ENCODE data around the gene TSFM. TPM values are rescaled to one million over a fixed set of nuclear protein-coding genes. Genes with fewer than 3 reads are reported as not detected.

The TSFM gene
- total and polyA plus RNA-seq, 4 donors, result 14.6 to 60.5 (median 38.2) TPM

- TF ChIP-seq YY1 (IDR thresholded peaks at IDR 0.05) (no peak), RXRA (IDR thresholded peaks at IDR 0.05) (no peak), SP1 (IDR thresholded peaks at IDR 0.05) (no peak)
- TF ChIP-seq, protein P1, sequence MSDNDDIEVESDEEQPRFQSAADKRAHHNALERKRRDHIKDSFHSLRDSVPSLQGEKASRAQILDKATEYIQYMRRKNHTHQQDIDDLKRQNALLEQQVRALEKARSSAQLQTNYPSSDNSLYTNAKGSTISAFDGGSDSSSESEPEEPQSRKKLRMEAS (IDR thresholded peaks at IDR 0.05), result no peak
These were observed 43.8 kb upstream of the TSFM start, which contains the start of gene AGAP2 (continued) for GRCh38 chr12:57738661-57739237.

DNA sequence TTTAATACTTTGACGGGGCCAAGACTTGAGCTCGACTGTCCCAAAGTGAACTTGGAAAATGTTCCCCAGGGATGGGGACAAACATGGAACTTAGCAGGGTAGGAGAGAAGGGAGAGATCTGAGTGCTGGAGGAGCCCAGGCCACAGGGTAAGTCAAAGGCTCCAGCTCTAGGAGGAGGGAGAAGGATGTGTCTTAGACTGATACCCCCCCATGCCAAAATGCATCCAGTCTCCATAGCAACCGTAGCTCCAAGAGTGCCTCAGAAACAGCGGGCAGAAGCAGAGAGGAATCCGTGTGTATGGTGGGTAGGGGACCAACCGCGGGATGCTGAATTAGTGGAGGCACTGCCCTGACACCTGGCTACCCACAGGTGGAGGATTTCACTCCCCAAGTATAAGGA lies 43.2 kb upstream of the TSFM start:
- TF ChIP-seq RAD21 (IDR thresholded peaks at IDR 0.05) (no peak), EGR1 (IDR thresholded peaks at IDR 0.05; ENCODE audit: low read depth in 2 of 2) (no peak), HNF4A (conservative IDR thresholded peaks at IDR 0.05) (no peak), HNF4G (IDR thresholded peaks at IDR 0.05) (no peak), FOXA1 (IDR thresholded peaks at IDR 0.05) (no peak), NR2F2 (IDR thresholded peaks at IDR 0.05) (no peak), GABPA (IDR thresholded peaks at IDR 0.05 in 1 of 2, conservative IDR thresholded peaks at IDR 0.05 in 1 of 2) (no peak), RXRA (IDR thresholded peaks at IDR 0.05) (no peak), ZBTB33 (IDR thresholded peaks at IDR 0.05) (no peak), SP1 (IDR thresholded peaks at IDR 0.05) (no peak), JUND (IDR thresholded peaks at IDR 0.05) (no peak), FOXA2 (IDR thresholded peaks at IDR 0.05) (no peak), TAF1 (conservative IDR thresholded peaks at IDR 0.05) (no peak), YY1 (IDR thresholded peaks at IDR 0.05) (no peak)
- TF ChIP-seq, protein P2, sequence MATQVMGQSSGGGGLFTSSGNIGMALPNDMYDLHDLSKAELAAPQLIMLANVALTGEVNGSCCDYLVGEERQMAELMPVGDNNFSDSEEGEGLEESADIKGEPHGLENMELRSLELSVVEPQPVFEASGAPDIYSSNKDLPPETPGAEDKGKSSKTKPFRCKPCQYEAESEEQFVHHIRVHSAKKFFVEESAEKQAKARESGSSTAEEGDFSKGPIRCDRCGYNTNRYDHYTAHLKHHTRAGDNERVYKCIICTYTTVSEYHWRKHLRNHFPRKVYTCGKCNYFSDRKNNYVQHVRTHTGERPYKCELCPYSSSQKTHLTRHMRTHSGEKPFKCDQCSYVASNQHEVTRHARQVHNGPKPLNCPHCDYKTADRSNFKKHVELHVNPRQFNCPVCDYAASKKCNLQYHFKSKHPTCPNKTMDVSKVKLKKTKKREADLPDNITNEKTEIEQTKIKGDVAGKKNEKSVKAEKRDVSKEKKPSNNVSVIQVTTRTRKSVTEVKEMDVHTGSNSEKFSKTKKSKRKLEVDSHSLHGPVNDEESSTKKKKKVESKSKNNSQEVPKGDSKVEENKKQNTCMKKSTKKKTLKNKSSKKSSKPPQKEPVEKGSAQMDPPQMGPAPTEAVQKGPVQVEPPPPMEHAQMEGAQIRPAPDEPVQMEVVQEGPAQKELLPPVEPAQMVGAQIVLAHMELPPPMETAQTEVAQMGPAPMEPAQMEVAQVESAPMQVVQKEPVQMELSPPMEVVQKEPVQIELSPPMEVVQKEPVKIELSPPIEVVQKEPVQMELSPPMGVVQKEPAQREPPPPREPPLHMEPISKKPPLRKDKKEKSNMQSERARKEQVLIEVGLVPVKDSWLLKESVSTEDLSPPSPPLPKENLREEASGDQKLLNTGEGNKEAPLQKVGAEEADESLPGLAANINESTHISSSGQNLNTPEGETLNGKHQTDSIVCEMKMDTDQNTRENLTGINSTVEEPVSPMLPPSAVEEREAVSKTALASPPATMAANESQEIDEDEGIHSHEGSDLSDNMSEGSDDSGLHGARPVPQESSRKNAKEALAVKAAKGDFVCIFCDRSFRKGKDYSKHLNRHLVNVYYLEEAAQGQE (IDR thresholded peaks at IDR 0.05), result no peak
- TF ChIP-seq, protein P3, sequence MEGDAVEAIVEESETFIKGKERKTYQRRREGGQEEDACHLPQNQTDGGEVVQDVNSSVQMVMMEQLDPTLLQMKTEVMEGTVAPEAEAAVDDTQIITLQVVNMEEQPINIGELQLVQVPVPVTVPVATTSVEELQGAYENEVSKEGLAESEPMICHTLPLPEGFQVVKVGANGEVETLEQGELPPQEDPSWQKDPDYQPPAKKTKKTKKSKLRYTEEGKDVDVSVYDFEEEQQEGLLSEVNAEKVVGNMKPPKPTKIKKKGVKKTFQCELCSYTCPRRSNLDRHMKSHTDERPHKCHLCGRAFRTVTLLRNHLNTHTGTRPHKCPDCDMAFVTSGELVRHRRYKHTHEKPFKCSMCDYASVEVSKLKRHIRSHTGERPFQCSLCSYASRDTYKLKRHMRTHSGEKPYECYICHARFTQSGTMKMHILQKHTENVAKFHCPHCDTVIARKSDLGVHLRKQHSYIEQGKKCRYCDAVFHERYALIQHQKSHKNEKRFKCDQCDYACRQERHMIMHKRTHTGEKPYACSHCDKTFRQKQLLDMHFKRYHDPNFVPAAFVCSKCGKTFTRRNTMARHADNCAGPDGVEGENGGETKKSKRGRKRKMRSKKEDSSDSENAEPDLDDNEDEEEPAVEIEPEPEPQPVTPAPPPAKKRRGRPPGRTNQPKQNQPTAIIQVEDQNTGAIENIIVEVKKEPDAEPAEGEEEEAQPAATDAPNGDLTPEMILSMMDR (IDR thresholded peaks at IDR 0.05; ENCODE audit: low read depth, low read length, missing input control), result no peak
- TF ChIP-seq, protein P4, sequence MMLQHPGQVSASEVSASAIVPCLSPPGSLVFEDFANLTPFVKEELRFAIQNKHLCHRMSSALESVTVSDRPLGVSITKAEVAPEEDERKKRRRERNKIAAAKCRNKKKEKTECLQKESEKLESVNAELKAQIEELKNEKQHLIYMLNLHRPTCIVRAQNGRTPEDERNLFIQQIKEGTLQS (IDR thresholded peaks at IDR 0.05), result no peak
- TF ChIP-seq, protein P1 (IDR thresholded peaks at IDR 0.05), result no peak
- WGBS, result 33% methylated on average over 7 of the region's 7 CpGs
- H3K4me1 ChIP-seq (ENCODE audit: control insufficient read depth in 4 of 4, insufficient read depth in 4 of 4, low read length in 3 of 4), result peaks cover 3 to 26% (median 15%) of the 10 kb centered on the region in 4 donors
- no peak overlapping the region for H3K27ac ChIP-seq (ENCODE audit: low read depth in 1 of 2, low read length in 2 of 2)
- H3K9me3 ChIP-seq (ENCODE audit: control insufficient read depth in 4 of 4, low read length in 3 of 4), result no peaks in the 10 kb centered on the region
- DNase-seq (ENCODE audit: low spot score), result no peak
- no peaks in the 10 kb centered on the region for H3K36me3 ChIP-seq (ENCODE audit: control insufficient read depth in 4 of 4, insufficient read depth in 3 of 4, low read depth in 1 of 4, low read length in 3 of 4)
- no peak overlapping the region for H3K9ac ChIP-seq (ENCODE audit: low read depth in 1 of 2, low read length in 2 of 2)
- H3K27me3 ChIP-seq (ENCODE audit: control insufficient read depth in 4 of 4, insufficient read depth in 4 of 4, low read length in 3 of 4), result peaks cover 0 to 10% (median 4%) of the 10 kb centered on the region in 4 donors
- H3K4me3 ChIP-seq (ENCODE audit: low read depth in 1 of 3, low read length in 3 of 3), result no peak overlapping the region

Data from liver (tissue), 9 donors.